SK-N-SH treated with all-trans-retinoic acid at 6 μM for 48 hours (cell line): ENCODE measurements around the gene SBK1.

Experiments
- ATAC-seq: fragments of 200-7000 bp; cut with Tn5 transposase; 3 replicates; pipeline ENCODE4 v1.9.1; 2020; ENCODE audit warnings: mild to moderate bottlenecking, moderate library complexity
- ARNTL ChIP-seq: fragments of 450-650 bp; formaldehyde crosslinking; IDR thresholded peaks from 2 replicates; pipeline ENCODE4 v1.5.0; 2020; ENCODE audit warnings: low read depth, mild to moderate bottlenecking, moderate library complexity, borderline replicate concordance
- BACH2 ChIP-seq: fragments of 250-450 bp; sonication (Bioruptor Pico); IDR thresholded peaks from 2 replicates; pipeline ENCODE4 v1.9.0; 2021; ENCODE audit warnings: mild to moderate bottlenecking, borderline replicate concordance
- CREB5 ChIP-seq: fragments of 250-450 bp; sonication (Bioruptor Pico); IDR thresholded peaks from 2 replicates; pipeline ENCODE4 v1.5.1; 2020; ENCODE audit warnings: low read depth, mild to moderate bottlenecking, moderate library complexity
- CSDC2 ChIP-seq: fragments of 250-450 bp; sonication (Bioruptor Pico); IDR thresholded peaks from 2 replicates; pipeline ENCODE4 v1.5.0; 2020; ENCODE audit warnings: mild to moderate bottlenecking, moderate library complexity
- CSRNP3 ChIP-seq: fragments of 250-450 bp; sonication (Bioruptor Pico); IDR thresholded peaks from 2 replicates; pipeline ENCODE4 v1.5.1; 2021; ENCODE audit warnings: mild to moderate bottlenecking, moderate library complexity
- ESRRG ChIP-seq: fragments of 250-450 bp; sonication (Bioruptor Pico); IDR thresholded peaks from 2 replicates; pipeline ENCODE4 v1.6.1; 2021; ENCODE audit warnings: mild to moderate bottlenecking
- GLIS3 ChIP-seq: fragments of 250-450 bp; sonication (Bioruptor Pico); IDR thresholded peaks from 2 replicates; pipeline ENCODE4 v1.5.0; 2020; ENCODE audit warnings: mild to moderate bottlenecking, moderate library complexity
- ISL1 ChIP-seq: fragments of 250-450 bp; sonication (Bioruptor Pico); IDR thresholded peaks from 2 replicates; pipeline ENCODE4 v2.1.2; 2022; ENCODE audit warnings: mild to moderate bottlenecking, moderate library complexity
- OSR1 ChIP-seq: fragments of 250-450 bp; sonication (Bioruptor Pico); IDR thresholded peaks from 2 replicates; pipeline ENCODE4 v1.8.0; 2022; ENCODE audit warnings: moderate library complexity, mild to moderate bottlenecking, inconsistent platforms
- PATZ1 ChIP-seq: fragments of 250-450 bp; sonication (Bioruptor Pico); IDR thresholded peaks from 2 replicates; pipeline ENCODE4 v1.8.0; 2020; ENCODE audit warnings: mild to moderate bottlenecking, moderate library complexity, borderline replicate concordance
- PPARA ChIP-seq: fragments of 250-450 bp; sonication (Bioruptor Pico); IDR thresholded peaks from 2 replicates; pipeline ENCODE4 v1.5.0; 2020; ENCODE audit warnings: mild to moderate bottlenecking, borderline replicate concordance
- RARB ChIP-seq: fragments of 250-450 bp; sonication (Bioruptor Pico); IDR thresholded peaks from 2 replicates; pipeline ENCODE4 v1.8.0; 2021; ENCODE audit warnings: mild to moderate bottlenecking, moderate library complexity
- SNAI2 ChIP-seq: fragments of 250-450 bp; sonication (Bioruptor Pico); IDR thresholded peaks from 2 replicates; pipeline ENCODE4 v1.5.0; 2020; ENCODE audit warnings: mild to moderate bottlenecking, moderate library complexity
- TCF4 ChIP-seq: fragments of 250-450 bp; sonication (Bioruptor Pico); IDR thresholded peaks from 2 replicates; pipeline ENCODE4 v1.8.0; 2021; ENCODE audit warnings: mild to moderate bottlenecking, moderate library complexity, borderline replicate concordance
- TOX ChIP-seq: fragments of 250-450 bp; sonication (Bioruptor Pico); IDR thresholded peaks from 2 replicates; pipeline ENCODE4 v1.8.0; 2021; ENCODE audit warnings: mild to moderate bottlenecking, moderate library complexity, borderline replicate concordance
- TSHZ2 ChIP-seq: fragments of 250-450 bp; sonication (Bioruptor Pico); IDR thresholded peaks from 2 replicates; pipeline ENCODE4 v1.5.0; 2020; ENCODE audit warnings: mild to moderate bottlenecking, moderate library complexity
- ZC3H10 ChIP-seq: fragments of 250-450 bp; sonication (Bioruptor Pico); IDR thresholded peaks from 2 replicates; pipeline ENCODE4 v1.5.1; 2021; ENCODE audit warnings: mild to moderate bottlenecking, moderate library complexity
- ZFP3 ChIP-seq: fragments of 250-450 bp; sonication (Bioruptor Pico); IDR thresholded peaks from 2 replicates; pipeline ENCODE4 v1.5.0; 2020; ENCODE audit warnings: mild to moderate bottlenecking, moderate library complexity
- ZFP30 ChIP-seq: fragments of 450-650 bp; formaldehyde crosslinking; IDR thresholded peaks from 2 replicates; pipeline ENCODE4 v1.5.0; 2022; ENCODE audit warnings: mild to moderate bottlenecking, moderate library complexity
- ZNF70 ChIP-seq: fragments of 450-650 bp; formaldehyde crosslinking; IDR thresholded peaks from 2 replicates; pipeline ENCODE4 v1.5.0; 2020; ENCODE audit warnings: mild to moderate bottlenecking, moderate library complexity
- ZNF8 ChIP-seq: fragments of 450-650 bp; formaldehyde crosslinking; IDR thresholded peaks from 2 replicates; pipeline ENCODE4 v1.5.0; 2020; ENCODE audit warnings: mild to moderate bottlenecking, moderate library complexity
- TF ChIP-seq, protein P1 (sequence below): fragments of 250-450 bp; sonication (Bioruptor Pico); IDR thresholded peaks from 2 replicates; pipeline ENCODE4 v1.8.0; 2021; ENCODE audit warnings: low read depth, mild to moderate bottlenecking, moderate library complexity, borderline replicate concordance

The SBK1 gene

DNA sequence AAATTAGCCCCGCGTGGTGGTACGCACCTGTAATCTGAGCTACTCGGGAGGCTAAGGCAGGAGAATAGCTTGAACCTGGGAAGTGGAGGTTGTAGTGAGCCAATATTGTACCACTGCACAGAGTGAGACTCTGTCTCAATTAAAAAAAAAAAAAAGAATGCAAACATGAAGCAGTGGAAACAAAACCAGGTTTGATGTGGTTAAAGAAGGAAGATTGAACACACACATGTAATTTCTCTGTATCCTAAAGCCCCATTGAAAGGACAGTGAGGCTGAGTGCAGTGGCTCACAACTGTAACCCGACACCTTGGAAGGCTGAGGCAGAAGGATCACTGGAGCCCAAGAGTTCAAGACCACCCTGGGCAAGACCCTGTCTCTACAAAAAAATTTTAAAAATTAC lies 26.5 kb upstream of the SBK1 start:
- no peak for ATAC-seq
- TF ChIP-seq ZNF8 (CRISPR knock-in tag): no peak
- TF ChIP-seq CSDC2 (CRISPR knock-in tag): no peak
- TF ChIP-seq, protein P1, sequence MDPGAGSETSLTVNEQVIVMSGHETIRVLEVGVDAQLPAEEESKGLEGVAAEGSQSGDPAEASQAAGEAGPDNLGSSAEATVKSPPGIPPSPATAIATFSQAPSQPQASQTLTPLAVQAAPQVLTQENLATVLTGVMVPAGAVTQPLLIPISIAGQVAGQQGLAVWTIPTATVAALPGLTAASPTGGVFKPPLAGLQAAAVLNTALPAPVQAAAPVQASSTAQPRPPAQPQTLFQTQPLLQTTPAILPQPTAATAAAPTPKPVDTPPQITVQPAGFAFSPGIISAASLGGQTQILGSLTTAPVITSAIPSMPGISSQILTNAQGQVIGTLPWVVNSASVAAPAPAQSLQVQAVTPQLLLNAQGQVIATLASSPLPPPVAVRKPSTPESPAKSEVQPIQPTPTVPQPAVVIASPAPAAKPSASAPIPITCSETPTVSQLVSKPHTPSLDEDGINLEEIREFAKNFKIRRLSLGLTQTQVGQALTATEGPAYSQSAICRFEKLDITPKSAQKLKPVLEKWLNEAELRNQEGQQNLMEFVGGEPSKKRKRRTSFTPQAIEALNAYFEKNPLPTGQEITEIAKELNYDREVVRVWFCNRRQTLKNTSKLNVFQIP (CRISPR knock-in tag): no peak
- no peak for TF ChIP-seq PPARA (CRISPR knock-in tag)
- TF ChIP-seq ARNTL: no peak
- no peak for TF ChIP-seq ZFP3 (CRISPR knock-in tag)
- TF ChIP-seq GLIS3 (CRISPR knock-in tag): no peak
- TF ChIP-seq CREB5 (CRISPR knock-in tag): no peak
- no peak for TF ChIP-seq ISL1 (CRISPR knock-in tag)
- no peak for TF ChIP-seq PATZ1

GRCh38 chr16:28267356-28267755 lies 25.0 kb upstream of the SBK1 start:
- no peak for ATAC-seq
- no peak for TF ChIP-seq BACH2
- TF ChIP-seq TSHZ2: no peak
- TF ChIP-seq CSDC2 (CRISPR knock-in tag): no peak
- TF ChIP-seq ZFP30 (CRISPR knock-in tag): no peak
- TF ChIP-seq, protein P1 (CRISPR knock-in tag): no peak
- no peak for TF ChIP-seq OSR1 (CRISPR knock-in tag)
- no peak for TF ChIP-seq RARB (CRISPR knock-in tag)
- no peak for TF ChIP-seq ESRRG (CRISPR knock-in tag)
- no peak for TF ChIP-seq ZNF8 (CRISPR knock-in tag)
- no peak for TF ChIP-seq GLIS3 (CRISPR knock-in tag)
- no peak for TF ChIP-seq ZC3H10 (CRISPR knock-in tag)
- TF ChIP-seq ZFP3 (CRISPR knock-in tag): no peak
- TF ChIP-seq PATZ1: no peak
- TF ChIP-seq CSRNP3 (CRISPR knock-in tag): no peak
- TF ChIP-seq ARNTL: no peak
- TF ChIP-seq TCF4 (CRISPR knock-in tag): no peak
- no peak for TF ChIP-seq SNAI2
- TF ChIP-seq ZNF70 (CRISPR knock-in tag): no peak
- no peak for TF ChIP-seq TOX (CRISPR knock-in tag)
